Activated CD8-positive, alpha-beta memory T cell treated with anti-CD3 and anti-CD28 coated beads for 36 hours (primary cell): ENCODE data around the gene STK32B. TPM values are rescaled to one million over a fixed set of nuclear protein-coding genes. Genes with fewer than 3 reads are reported as not detected.
"Not testable (repeated sequence)": the region's sequence is repeated elsewhere in the genome, so short reads cannot be mapped to it uniquely, and the experiment has no call there.

Source experiments
- CTCF ChIA-PET: fragments of 350-600 bp; sonication (Branson Sonifier 250); formaldehyde crosslinking; loops from one replicate; lab custom pipeline; 2021; ENCODE audit warnings: antibody characterized with exemption; lab: Charles Lee
- POLR2A ChIA-PET: fragments of 350-600 bp; sonication (Branson Sonifier 250); formaldehyde crosslinking; loops from one replicate; lab custom pipeline; 2021; ENCODE audit warnings: antibody characterized with exemption; lab: Charles Lee
- total RNA-seq, 2 experiments: library from RNA; stranded (reverse); gene quantifications; one replicate each; pipeline ENCODE4 v1.2.3, GENCODE V29; 2021

STK32B gene
- total RNA-seq, 2 experiments from 2014 or later = not detected

DNA sequence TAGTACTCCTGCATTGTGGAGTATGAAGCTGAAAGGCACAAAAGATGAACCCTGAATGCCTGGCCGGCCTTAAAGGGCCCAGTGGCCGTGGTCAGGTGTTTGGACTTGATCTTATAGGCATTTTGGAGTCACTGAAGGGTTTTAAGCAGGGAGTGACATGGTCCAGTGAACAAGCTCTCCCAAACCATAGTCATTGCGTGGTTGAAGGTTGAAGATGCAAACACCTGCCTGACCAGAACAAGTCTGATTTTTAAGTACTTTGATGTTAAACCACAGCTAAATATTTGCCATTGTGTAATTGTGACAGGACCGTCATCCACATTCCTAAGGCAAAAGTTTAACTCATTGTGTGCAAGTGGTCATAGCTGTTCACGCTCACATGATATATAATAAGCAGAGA, 3.3 kb downstream of the STK32B start:
- POLR2A ChIA-PET = no interaction called here
- CTCF ChIA-PET = no interaction called here

DNA sequence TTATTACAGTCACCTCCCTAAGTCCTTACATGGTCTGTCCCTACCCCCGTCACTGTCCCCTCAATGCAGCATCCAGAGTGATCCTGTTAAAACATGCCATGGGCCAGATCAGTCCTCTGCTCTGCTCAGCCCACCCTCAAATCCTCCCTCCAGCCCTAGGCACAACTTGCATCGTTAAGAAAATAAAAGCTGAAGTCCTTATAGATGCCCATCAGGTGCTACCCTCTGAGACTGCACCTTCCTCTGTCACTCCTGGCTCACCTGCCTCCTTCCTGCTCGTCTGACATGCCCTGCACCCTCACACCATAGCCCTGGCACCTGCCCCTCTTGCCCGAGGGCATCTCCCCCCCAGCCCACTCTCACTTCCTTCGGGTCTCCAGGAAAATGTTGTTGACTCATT, 4.1 kb downstream of the STK32B start:
- ChIA-PET POLR2A (no interaction called here), CTCF (no interaction called here)

DNA sequence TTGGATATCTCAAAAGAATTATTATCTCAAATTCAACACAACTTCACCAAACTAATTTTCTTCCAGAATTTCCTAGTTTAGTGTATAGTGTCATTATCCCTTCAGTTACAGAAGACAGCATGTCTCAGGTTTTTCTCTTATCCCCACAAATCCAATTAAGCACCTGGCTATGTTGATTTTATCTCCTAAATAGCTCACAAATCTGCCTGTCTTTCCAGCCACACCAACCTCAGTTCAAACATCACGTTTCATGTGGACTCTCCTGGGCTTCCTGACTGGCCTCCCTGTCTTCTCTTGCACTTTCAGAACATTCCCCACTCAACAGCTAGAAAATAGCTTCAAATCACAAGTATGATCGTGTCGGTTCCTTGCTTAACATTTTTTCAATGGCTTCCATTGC, 14.8 kb downstream of the STK32B start:
- CTCF ChIA-PET = no interaction called here
- POLR2A ChIA-PET = no interaction called here

DNA sequence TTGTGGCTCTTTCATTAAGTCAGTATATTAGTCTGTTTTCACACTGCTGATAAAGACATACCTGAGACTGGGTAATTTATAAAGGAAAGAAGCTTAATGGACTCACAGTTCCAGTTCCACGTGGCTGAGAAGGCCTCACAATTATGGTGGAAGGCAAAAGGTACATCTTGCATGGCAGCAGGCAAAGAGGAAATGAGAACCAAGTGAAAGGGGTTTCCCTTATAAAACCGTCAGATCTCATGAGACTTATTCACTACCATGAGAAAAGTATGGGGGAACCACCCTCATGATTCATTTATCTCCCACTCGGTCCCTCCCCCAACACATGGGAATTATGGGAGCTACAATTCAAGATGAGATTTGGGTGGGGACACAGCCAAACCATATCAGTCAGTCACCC, 15.7 kb downstream of the STK32B start:
- CTCF ChIA-PET = not testable (repeated sequence)

DNA sequence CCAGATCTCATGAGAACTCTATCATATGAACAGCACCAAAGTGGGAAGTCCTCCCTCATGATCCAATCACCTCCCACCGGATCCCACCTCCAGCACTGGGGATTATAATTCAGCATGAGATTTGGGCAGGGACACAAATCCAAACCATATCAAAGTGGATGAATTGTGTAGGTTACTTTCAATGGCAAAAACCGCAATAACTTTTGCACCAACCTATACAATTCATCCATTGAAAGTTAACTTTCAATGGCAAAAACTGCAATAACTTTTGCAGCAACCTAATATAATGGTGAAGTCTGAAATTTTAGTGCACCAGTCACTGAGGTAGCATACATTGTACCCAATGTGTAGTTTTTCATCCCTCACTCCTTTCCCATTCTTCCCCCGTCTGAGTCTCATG, 16.6 kb downstream of the STK32B start:
- ChIA-PET POLR2A (no interaction called here), CTCF (no interaction called here)

More for the DNA sequence above, 15.7 kb downstream of the STK32B start:
- POLR2A ChIA-PET = not testable (repeated sequence)

DNA sequence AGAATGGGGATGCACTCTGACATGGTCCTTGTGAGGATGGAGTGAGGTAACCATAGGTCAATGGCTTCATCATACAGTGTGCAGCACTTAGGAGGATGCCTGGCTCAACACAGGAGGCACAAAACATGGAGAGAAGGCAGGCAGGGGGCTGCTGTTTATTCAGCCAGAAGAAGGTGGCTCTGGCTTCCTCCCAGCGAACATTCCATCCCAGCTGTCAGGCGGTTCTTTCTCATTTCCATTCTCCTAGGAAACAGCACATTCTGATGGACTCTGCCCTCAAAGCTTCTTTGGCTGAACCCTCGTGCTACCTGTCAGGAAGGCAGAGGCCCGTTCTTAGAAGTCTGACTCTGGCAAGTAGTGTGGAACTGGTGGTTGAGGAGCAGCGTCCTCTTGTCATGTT, 18.6 kb downstream of the STK32B start:
- POLR2A ChIA-PET = no interaction called here
- CTCF ChIA-PET = no interaction called here

DNA sequence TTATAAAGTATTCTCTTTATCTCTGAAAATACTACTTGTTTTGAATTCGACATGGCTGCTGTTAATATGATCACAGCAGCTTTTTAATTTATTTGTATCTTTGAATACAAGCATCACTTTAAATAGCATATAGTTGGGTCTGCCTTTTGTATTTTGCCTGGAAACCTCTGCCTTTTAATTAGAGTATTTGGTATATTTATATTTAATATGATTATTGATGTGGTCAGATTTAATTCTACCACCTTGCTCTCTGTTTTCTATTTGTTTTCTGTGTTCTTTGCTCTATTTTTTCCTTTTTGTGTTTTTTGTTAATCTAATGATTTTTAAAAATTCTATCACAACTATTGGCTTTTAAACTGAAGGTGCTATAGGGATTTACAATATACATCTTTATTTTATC, 21.7 kb downstream of the STK32B start:
- CTCF ChIA-PET = no interaction called here

DNA sequence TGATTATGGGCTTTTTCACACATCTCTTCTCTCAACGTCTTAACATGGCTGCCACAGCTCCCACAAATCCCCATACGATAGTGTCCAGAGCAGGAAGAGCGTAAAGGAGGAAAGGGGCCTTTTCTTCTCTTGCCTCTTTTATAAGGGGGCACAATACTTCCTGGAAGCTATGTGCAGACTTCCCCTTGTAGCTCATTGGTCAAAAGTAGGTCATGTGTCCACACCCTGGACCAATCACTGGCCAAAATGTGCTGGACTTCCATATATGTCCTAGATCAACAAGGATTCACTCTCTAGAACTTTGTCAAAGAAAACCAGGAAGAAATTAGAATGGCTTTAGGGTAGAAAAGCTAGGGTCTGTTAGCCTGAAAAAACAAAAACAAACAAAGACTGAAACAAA, 26.7 kb downstream of the STK32B start:
- ChIA-PET POLR2A (no interaction called here), CTCF (no interaction called here)

More for the DNA sequence above, 21.7 kb downstream of the STK32B start:
- POLR2A ChIA-PET = no interaction called here

DNA sequence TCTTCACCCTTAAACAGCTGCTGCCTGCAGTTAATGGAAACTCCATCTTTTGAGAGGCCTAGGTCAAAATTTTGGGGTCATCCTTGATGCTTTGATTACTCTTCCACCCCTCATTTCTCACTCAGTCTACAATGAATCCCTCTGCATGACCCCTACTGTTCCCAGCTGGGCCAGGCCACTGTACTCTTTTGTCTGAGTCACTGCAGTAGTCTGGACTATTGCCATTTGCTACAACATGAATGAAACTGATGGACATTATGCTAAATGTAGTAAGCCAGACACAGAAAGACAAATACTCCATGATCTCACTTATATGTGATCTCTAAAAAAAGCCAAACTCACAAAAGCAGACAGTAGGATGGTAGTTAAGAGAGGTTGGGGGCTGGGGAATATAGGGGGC, 28.3 kb downstream of the STK32B start:
- ChIA-PET CTCF (no interaction called here), POLR2A (no interaction called here)

DNA sequence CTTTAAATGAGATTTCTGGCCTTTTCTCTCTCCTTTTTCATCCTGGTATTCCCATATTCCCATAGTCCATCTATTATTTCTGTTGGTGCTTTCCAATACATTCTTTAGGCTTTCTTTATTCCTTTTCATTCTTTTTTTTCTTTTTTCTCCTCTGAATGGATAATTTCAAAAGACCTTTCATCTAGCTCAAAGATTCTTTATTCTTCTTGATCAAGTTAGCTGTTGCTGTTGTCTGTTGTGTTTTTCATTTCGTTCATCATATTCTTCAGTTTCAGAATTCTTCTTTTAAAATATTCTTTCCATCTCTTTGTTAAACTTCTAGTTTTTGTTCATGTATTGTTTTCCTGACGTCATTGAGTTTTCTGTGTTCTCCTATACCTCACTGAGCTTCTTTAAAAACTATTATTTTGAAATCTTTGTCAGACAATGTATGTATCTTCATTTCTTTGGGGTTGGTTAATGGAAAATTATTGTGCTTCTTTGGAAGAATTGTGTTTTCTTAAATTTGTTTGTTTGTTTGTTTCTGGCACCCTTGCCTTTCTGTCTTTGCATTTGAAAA, 30.2 kb downstream of the STK32B start:
- POLR2A ChIA-PET = no interaction called here
- CTCF ChIA-PET = no interaction called here

DNA sequence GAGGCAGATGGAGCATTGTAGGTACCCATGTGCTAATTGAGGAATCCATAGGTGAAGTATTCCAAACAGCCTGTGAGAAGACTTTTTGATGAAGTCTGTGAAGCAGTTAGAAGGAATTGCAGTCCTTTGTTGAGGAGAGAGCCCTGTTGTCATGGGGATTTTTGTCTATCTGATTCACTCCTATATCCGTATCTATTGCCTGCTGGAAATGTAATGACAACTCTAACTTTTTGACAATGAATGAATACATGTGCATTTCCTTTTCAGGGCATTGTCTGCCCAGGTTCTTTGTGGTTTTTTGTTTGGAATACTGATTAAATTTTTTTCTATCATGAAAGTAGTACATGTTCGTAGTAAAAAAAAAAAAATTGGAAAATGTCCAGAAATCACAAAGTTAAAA, 31.1 kb downstream of the STK32B start:
- ChIA-PET CTCF (no interaction called here), POLR2A (no interaction called here)

DNA sequence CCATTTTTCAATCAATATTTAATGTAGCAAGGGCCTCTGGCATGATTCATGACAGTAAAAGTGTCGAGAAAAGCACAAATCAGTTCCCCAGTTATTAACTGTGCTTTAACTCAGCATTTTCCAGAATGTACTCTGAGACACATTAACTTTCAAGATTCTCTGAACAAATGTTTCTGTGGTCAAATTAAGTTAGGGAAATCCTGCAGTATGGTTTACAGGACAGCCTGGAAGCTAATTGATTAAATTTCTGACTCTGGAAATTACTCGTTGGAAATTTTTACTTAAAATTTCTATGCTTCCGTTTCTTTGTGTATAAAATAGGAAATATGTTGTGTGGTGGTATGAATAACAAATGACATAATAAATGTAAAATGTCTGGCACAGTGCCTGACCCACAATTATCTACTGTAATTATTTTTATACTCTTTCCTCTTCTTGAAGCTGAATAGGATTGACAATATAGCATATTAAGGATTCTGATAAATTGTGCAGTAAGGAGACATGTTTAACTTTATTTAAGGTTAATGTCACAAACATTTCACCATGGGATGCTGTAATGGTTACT, 33.7 kb downstream of the STK32B start:
- ChIA-PET POLR2A (no interaction called here), CTCF (interaction anchor here (1.0 kb wide), 1 partner anchor 12 kb away, joined by 3 read pairs; no protein-coding TSS in a partner anchor)

DNA sequence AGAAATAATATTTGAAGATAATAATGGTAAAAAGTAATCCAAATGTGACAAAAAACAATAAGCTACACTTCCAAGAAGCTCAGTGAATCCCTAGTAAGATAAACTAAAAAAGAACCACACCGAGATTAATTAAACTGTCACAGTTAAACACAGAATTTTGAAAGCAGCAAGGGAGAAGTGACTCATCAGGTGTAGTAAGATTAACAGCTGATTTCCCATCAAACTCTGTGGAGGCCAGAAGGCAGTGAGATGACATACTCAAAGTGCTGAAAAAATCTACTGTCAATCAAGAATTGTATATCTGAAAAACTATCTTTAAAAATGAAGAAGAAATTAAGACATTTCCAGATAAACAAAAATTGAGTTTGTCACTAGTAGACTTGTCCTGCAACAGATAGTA, 35.3 kb downstream of the STK32B start:
- ChIA-PET CTCF (no interaction called here), POLR2A (no interaction called here)

DNA sequence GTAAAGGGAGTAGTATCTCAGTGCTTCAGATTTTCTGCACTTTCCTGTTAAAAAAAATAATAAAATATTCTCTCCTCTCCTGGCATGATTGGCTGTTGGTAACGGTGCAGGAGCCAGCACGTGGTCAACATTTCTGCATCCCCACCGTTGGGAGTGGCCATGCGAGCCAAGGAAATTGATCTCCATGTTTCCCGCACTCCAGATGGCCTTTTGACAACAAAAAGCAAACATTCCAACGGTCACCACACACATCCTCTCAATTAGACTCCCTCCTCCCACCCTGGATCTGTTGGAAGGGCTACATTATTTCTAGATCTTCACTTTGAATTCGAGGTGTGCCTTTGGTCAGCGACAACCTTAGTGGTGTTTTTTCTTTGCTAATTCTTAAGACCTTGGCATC, 45.0 kb downstream of the STK32B start:
- POLR2A ChIA-PET = no interaction called here
- CTCF ChIA-PET = interaction anchor here (1.0 kb wide), 1 partner anchor 11 kb away, joined by 3 read pairs; no protein-coding TSS in a partner anchor

DNA sequence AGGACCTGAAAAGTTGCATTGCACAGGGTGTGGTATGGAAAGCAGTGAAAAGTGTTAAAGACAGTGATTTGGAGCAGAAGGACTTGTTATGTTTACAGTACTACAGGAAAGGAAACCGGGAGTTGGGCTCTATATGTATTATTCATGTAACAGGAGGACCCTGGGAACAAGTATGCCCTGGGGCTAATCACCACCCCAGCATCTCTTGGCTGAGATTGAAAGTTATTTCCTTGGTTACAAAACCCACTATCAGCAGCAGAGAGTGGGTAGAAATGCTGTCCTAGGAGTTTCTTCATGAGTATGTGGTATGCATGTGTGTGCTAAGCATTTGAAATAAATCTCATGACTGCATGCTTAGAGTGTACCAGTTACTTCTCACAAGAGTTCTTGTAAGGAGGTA, 46.9 kb downstream of the STK32B start:
- POLR2A ChIA-PET = no interaction called here
- CTCF ChIA-PET = no interaction called here

DNA sequence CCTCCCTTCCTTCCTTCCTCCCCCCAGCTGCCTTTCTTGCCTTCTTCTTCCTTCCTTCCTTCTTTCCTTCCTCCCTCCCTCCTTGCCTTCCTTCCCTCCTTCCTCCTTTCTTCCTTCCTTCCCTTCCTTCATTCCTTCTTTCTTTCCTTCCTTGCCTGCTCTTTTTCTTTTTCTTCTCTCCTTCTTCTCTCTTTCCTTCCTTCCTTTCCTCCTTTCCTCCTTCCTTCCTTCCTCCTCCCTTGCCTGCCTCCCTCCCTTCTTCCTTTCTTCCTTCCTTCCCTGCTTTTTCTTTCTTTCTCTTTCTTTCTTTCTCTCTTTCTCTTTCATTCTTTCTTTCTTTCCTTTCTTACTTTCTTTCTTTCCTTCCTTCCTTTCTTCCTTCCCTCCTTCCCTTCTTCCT, 49.1 kb downstream of the STK32B start:
- CTCF ChIA-PET = no interaction called here

DNA sequence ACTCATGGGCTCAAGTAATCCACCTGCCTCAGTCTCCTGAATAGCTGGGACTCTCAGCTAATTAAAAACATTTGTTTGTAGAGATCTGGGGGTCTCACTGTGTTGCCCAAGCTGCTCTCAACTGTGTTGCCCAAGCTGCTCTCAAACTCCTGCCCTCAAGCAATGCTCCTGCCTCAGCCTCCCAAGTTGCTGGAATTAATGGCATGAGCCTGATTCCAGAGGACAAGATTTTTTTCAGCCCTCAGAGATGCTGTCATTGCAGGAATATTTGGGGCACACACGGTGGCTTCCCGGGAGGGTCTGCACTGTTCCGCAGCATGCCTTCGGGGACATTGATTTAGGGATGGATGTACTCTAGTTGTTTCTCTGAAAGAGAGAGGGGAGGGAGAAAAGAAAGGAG, 49.7 kb downstream of the STK32B start:
- CTCF ChIA-PET = no interaction called here
- POLR2A ChIA-PET = no interaction called here

More for the DNA sequence above, 49.1 kb downstream of the STK32B start:
- POLR2A ChIA-PET = no interaction called here

DNA sequence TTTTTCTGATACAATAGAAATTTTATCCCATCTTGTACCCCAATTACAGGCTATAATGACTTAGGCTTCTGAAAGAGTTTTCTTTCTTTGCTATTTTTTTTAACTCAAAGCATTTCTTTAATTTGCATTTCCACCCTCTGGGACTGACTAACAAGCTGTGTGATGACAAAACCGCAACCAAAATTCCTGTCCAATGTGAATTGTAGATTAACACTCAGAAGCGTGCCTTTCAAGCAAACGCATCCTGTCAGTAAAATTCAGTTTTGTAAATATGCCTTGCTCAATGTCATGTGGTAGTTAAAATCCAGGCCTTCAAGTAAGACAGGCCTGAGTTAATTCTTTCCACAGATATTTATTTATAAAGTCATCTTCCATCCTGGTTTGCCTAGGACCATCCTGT, 50.3 kb downstream of the STK32B start:
- CTCF ChIA-PET = no interaction called here
- POLR2A ChIA-PET = no interaction called here

DNA sequence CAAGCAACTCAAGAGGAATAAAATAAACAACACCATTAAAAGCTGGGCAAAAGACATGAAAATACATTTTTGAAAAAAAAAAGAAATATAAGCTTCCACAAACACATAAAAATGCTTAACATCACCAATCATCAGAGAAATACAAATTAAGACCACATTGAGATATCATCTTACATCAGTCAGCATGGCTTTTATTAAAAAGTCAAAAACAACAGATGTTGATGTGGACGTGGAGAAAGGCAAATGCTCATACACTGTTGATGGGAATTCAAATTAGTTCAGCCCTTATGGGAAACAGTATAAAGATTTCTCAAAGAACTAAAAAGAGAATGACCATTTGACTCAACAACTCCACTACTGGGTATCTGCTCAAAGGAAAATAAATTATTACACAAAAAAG, 59.6 kb downstream of the STK32B start:
- ChIA-PET POLR2A (no interaction called here), CTCF (no interaction called here)

DNA sequence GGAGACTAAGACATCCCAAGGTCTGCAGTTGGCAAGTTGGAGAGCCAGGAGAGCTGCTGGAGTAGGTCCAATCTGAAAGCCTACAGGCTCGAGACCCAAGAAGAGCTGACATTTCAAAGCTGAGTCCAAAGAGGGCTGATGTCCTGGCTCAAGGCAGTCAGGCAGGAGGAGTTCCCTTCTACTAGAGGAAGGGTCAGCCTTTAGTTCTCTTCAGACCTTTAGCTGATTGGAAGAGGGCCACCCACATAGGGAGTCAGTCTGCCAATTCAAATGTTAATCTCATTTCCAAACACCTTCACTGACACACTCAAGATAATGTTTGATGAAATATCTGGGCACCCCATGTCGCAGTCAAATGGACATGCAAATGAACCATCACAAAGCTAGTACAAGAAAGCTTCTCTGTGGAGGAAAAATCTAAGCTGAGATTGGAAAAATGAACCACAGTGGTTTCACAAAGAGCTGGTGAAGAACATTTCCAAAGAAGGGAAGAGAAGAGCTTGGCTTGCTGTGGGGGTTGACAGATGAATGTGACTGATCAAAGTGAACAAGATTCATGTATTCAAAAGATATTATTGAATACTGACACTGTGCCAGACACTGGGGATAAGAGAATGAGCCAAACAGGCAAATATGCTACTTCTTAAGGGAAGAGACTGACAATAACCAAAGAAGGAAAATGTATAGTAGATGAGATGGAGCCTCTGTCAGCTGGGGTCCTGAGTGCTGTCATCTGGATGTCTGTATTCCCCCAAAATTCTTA, 61.2 kb downstream of the STK32B start:
- CTCF ChIA-PET = no interaction called here
- POLR2A ChIA-PET = no interaction called here

DNA sequence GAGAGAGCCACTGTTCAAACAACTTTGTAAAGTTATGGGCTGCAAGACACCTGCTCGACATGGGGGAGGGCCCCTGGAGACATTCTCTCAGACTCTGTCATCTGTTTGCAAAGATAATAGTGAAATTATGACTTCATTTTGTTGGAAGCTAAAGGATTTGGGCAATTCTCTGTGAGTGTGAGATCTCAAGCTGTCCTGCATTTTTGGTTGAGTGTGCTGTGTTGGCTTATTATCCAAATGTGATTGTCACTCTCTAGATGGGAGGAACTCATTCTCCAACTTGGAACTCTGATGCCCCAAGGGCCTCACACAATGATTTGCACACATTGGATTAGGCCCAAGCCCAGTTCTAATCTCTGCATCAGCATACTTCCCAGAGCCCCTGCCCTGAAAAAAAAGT, 63.7 kb downstream of the STK32B start:
- CTCF ChIA-PET = no interaction called here
- POLR2A ChIA-PET = no interaction called here
